KMS-11 (cell line): Measurements from ENCODE around the gene LHX4.

ENCODE experiments used
- H2AFZ ChIP-seq: fragments of 200-600 bp; sonication (generic); 2 replicates; pipeline ENCODE4 v1.6.1; 2016; ENCODE audit warnings: antibody characterized with exemption, mixed run types, low read depth
- H3K27ac ChIP-seq: fragments of 200-600 bp; sonication (generic); 2 replicates; pipeline ENCODE4 v1.6.1; 2016; ENCODE audit warnings: mild to moderate bottlenecking, mixed run types
- H3K27me3 ChIP-seq: fragments of 200-600 bp; sonication (generic); 2 replicates; pipeline ENCODE4 v1.6.1; 2017; ENCODE audit warnings: mild to moderate bottlenecking, low read depth, mixed run types, moderate library complexity; ENCODE audit not compliant: insufficient read depth
- H3K36me3 ChIP-seq: fragments of 200-600 bp; sonication (generic); 2 replicates; pipeline ENCODE4 v1.6.1; 2017; ENCODE audit warnings: mild to moderate bottlenecking, mixed run types; ENCODE audit not compliant: insufficient read depth
- H3K4me1 ChIP-seq: fragments of 200-600 bp; sonication (generic); 2 replicates; pipeline ENCODE4 v1.6.1; 2016; ENCODE audit warnings: mild to moderate bottlenecking, low read depth, mixed run types; ENCODE audit not compliant: poor library complexity, severe bottlenecking
- H3K4me2 ChIP-seq: fragments of 200-600 bp; sonication (generic); 2 replicates; pipeline ENCODE4 v1.7.0; 2016; ENCODE audit warnings: mild to moderate bottlenecking, mixed run types
- H3K4me3 ChIP-seq: fragments of 200-600 bp; sonication (generic); IDR thresholded peaks from 2 replicates; pipeline ENCODE4 v1.6.1; 2017; ENCODE audit warnings: low read depth, low read length, mixed read lengths; ENCODE audit not compliant: insufficient read depth
- H3K79me2 ChIP-seq: fragments of 200-600 bp; sonication (generic); 2 replicates; pipeline ENCODE4 v1.6.1; 2016; ENCODE audit warnings: low read depth, mixed run types; ENCODE audit not compliant: insufficient read depth
- H3K9ac ChIP-seq: fragments of 200-600 bp; sonication (generic); 2 replicates; pipeline ENCODE4 v1.6.1; 2016; ENCODE audit warnings: mild to moderate bottlenecking, mixed run types
- H4K20me1 ChIP-seq: fragments of 200-600 bp; sonication (generic); 2 replicates; pipeline ENCODE4 v1.6.1; 2016; ENCODE audit warnings: mild to moderate bottlenecking, mixed run types; ENCODE audit not compliant: insufficient read depth
- TF ChIP-seq, protein P1 (sequence below): fragments of 200-600 bp; sonication (generic); conservative IDR thresholded peaks from 2 replicates; pipeline ENCODE4 v1.6.1; 2017; ENCODE audit warnings: low read depth, mild to moderate bottlenecking, antibody characterized with exemption, low read length, moderate library complexity, mixed read lengths

Gene LHX4

DNA sequence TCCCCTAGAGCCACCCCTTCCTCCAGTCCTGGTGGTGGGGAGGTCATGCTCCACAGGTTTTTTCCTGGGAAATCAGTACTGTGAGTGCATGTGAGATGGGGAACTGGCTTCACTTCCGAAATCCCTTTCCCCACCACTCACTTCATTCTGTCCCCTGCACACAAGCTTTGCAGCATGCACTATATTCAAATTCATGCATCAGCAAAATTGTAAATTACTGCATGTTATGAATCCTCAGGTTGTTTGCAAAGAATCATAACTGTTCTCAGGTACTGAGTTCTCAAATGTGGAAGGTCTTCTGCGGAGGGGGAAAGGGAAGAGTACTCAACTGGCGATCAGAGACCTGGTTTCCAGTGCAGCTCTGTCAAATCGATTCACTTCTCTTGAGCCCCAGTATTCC is 42.3 kb downstream of the LHX4 start:
- H3K27ac ChIP-seq = no peak overlapping the region
- H3K27me3 ChIP-seq = no peaks in the 10 kb centered on the region
- no peaks in the 10 kb centered on the region for H3K4me1 ChIP-seq

DNA sequence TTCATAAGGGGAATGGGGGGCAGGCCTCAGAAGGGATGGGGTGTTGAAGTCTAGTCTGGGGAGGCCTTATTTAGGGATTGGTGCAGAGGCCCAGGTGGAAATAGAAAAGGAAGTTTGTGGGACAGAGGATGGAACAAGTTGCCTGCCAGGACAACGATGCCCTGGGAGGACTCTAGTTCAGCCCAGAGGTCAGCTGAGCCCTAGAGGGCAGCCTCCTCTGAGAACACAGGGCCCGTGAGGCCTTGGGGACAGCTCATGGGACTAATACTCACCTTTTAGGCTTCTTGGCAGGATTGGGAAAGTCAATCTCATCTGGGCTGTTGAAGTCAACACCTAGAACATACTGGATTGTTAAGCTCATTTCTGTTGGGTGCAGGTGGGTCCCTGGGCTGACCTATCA is 43.0 kb downstream of the LHX4 start:
- H3K4me2 ChIP-seq = no peak overlapping the region
- H3K4me1 ChIP-seq = no peaks in the 10 kb centered on the region
- H3K27me3 ChIP-seq = no peaks in the 10 kb centered on the region
- TF ChIP-seq, protein P1, sequence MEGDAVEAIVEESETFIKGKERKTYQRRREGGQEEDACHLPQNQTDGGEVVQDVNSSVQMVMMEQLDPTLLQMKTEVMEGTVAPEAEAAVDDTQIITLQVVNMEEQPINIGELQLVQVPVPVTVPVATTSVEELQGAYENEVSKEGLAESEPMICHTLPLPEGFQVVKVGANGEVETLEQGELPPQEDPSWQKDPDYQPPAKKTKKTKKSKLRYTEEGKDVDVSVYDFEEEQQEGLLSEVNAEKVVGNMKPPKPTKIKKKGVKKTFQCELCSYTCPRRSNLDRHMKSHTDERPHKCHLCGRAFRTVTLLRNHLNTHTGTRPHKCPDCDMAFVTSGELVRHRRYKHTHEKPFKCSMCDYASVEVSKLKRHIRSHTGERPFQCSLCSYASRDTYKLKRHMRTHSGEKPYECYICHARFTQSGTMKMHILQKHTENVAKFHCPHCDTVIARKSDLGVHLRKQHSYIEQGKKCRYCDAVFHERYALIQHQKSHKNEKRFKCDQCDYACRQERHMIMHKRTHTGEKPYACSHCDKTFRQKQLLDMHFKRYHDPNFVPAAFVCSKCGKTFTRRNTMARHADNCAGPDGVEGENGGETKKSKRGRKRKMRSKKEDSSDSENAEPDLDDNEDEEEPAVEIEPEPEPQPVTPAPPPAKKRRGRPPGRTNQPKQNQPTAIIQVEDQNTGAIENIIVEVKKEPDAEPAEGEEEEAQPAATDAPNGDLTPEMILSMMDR = no peak
- no peak overlapping the region for H3K9ac ChIP-seq
- no peaks in the 10 kb centered on the region for H3K79me2 ChIP-seq
- H3K27ac ChIP-seq = no peak overlapping the region
- no peak overlapping the region for H3K4me3 ChIP-seq
- no peaks in the 10 kb centered on the region for H4K20me1 ChIP-seq
- H3K36me3 ChIP-seq = no peaks in the 10 kb centered on the region
- no peak overlapping the region for H2AFZ ChIP-seq

More for the DNA sequence above, 42.3 kb downstream of the LHX4 start:
- no peaks in the 10 kb centered on the region for H4K20me1 ChIP-seq
- no peak overlapping the region for H3K4me2 ChIP-seq
- no peak overlapping the region for H2AFZ ChIP-seq
- H3K4me3 ChIP-seq = no peak overlapping the region
- no peaks in the 10 kb centered on the region for H3K36me3 ChIP-seq
- no peak overlapping the region for H3K9ac ChIP-seq
- TF ChIP-seq, protein P1 = no peak
- H3K79me2 ChIP-seq = no peaks in the 10 kb centered on the region

DNA sequence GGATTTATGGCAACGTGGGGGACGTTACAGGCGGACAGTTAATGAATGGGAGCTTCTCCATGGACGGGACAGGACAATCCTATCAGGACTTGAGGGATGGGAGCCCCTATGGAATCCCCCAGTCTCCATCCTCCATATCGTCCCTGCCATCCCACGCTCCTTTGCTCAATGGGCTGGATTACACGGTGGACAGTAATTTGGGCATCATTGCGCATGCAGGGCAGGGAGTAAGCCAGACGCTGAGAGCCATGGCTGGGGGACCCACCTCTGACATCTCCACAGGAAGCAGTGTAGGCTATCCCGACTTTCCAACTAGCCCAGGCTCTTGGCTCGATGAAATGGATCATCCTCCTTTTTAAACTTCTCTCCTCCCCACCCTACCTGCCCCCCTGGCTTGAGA is 44.2 kb downstream of the LHX4 start:
- Histone ChIP-seq H3K27me3 (no peaks in the 10 kb centered on the region), H3K36me3 (no peaks in the 10 kb centered on the region), H2AFZ (no peak overlapping the region), H4K20me1 (no peaks in the 10 kb centered on the region), H3K4me3 (no peak overlapping the region), H3K4me1 (no peaks in the 10 kb centered on the region), H3K9ac (no peak overlapping the region), H3K27ac (no peak overlapping the region), H3K4me2 (no peak overlapping the region), H3K79me2 (no peaks in the 10 kb centered on the region)
- TF ChIP-seq, protein P1 = no peak

DNA sequence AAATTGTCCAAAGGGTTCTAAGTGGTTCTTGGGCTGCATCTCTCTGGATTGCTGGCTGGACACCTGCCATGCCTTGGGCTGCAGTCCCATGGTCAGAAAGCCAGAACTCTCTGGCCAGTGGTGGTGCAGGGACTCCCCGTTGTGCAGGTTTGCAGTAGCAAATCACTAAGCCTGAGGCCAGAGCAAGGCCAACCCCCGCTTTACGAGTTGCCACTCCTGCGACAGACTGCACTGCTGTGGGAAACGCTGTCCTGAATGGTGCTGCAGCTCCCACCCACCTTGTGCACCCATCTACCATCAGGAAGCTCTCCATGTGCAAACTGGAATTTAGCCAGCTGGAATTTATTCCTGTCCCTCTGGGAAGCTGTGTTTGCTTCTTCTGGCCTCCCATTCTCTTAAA is 45.7 kb downstream of the LHX4 start:
- Histone ChIP-seq H3K4me1 (no peaks in the 10 kb centered on the region), H3K4me2 (no peak overlapping the region), H3K4me3 (no peak overlapping the region), H3K27ac (no peak overlapping the region), H3K36me3 (no peaks in the 10 kb centered on the region), H4K20me1 (no peaks in the 10 kb centered on the region), H3K9ac (no peak overlapping the region), H3K79me2 (no peaks in the 10 kb centered on the region), H2AFZ (no peak overlapping the region), H3K27me3 (no peaks in the 10 kb centered on the region)
- TF ChIP-seq, protein P1 = no peak
